GM12878 (cell line): ENCODE data around the gene TMEM132C.

ENCODE experiments used
- CTCF ChIP-seq, 3 experiments: IDR thresholded peaks in 2 of 3; conservative IDR thresholded peaks in 1 of 3; 2 replicates each; pipeline ENCODE4 v1.5.1; 2011; ENCODE audit warnings: low read depth in 3 of 3, low read length in 3 of 3, mild to moderate bottlenecking in 3 of 3, control low read depth in 2 of 3, moderate library complexity in 2 of 3, inconsistent platforms in 1 of 3, mixed read lengths in 1 of 3; ENCODE audit not compliant: control insufficient read depth in 2 of 3, insufficient read depth in 1 of 3; ENCODE audit errors: extremely low read depth in 1 of 3
- ELK1 ChIP-seq: IDR thresholded peaks from 2 replicates; pipeline ENCODE4 v1.6.1; 2012; ENCODE audit warnings: low read depth, low read length, improper control_type of control experiment
- FOXK2 ChIP-seq: fragments of 450-650 bp; IDR thresholded peaks from 2 replicates; pipeline ENCODE4 v1.6.1; 2017; ENCODE audit warnings: mild to moderate bottlenecking, moderate library complexity
- TF ChIP-seq, protein P1 (sequence below): IDR thresholded peaks from 2 replicates; pipeline ENCODE4 v1.6.1; 2012; ENCODE audit warnings: mild to moderate bottlenecking, low read depth, low read length

DNA sequence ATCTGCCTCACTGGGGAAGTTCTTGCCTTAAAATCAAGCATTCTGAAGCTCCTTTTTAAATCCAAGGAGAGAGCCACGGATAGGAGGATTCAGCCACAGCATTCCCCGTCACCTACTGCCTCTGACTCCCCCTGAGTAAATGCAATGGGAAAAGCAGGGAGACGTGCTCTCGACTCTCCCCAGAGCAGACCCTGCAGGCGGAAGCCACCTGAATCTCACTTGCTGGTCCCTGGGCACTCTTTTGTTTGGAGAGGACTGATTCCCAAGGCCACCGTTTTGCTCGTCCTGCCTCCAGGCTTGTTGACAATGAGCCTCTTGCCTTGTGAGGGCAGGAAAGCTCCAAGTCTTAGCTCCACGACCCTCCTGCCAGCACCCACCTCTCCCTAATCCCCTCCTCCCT is 352.3 kb downstream of the TMEM132C start:
- TF ChIP-seq ELK1 (no peak), FOXK2 (no peak), CTCF (IDR thresholded peaks at IDR 0.05 in 2 of 3, conservative IDR thresholded peaks at IDR 0.05 in 1 of 3; ENCODE audit: control insufficient read depth in 2 of 3, extremely low read depth in 1 of 3, insufficient read depth in 1 of 3, low read depth in 3 of 3, low read length in 3 of 3) (no peak)
- TF ChIP-seq, protein P1, sequence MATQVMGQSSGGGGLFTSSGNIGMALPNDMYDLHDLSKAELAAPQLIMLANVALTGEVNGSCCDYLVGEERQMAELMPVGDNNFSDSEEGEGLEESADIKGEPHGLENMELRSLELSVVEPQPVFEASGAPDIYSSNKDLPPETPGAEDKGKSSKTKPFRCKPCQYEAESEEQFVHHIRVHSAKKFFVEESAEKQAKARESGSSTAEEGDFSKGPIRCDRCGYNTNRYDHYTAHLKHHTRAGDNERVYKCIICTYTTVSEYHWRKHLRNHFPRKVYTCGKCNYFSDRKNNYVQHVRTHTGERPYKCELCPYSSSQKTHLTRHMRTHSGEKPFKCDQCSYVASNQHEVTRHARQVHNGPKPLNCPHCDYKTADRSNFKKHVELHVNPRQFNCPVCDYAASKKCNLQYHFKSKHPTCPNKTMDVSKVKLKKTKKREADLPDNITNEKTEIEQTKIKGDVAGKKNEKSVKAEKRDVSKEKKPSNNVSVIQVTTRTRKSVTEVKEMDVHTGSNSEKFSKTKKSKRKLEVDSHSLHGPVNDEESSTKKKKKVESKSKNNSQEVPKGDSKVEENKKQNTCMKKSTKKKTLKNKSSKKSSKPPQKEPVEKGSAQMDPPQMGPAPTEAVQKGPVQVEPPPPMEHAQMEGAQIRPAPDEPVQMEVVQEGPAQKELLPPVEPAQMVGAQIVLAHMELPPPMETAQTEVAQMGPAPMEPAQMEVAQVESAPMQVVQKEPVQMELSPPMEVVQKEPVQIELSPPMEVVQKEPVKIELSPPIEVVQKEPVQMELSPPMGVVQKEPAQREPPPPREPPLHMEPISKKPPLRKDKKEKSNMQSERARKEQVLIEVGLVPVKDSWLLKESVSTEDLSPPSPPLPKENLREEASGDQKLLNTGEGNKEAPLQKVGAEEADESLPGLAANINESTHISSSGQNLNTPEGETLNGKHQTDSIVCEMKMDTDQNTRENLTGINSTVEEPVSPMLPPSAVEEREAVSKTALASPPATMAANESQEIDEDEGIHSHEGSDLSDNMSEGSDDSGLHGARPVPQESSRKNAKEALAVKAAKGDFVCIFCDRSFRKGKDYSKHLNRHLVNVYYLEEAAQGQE, result no peak
